Measurements from ENCODE around the gene RAPH1.

RAPH1 gene

DNA sequence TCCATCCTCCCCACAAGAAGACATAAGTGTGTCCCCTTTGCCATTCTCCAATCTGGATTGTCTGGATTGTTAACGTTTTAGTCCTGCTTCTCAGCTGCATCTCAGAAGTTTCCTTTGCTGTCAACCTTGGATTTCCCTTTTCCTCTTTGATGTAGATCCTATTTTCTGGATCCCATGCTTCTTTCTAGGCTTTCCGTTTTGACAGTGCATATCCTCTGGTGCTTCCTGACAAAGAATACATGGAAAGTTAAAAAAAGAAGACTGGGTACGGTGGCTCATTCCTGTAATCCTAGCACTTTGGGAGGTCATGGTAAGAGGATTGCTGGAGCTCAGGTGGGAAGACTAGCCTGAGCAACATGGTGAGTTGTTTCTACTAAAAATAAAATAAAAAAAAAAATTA, 180.1 kb downstream of the RAPH1 start:
- Histone ChIP-seq H3K4me1 (ENCODE audit: control insufficient read depth, insufficient read depth, low read length, poor library complexity, severe bottlenecking) (no peaks in the 10 kb centered on the region), H3K36me3 (ENCODE audit: control insufficient read depth, insufficient read depth, low read length) (no peaks in the 10 kb centered on the region), H3K27ac (ENCODE audit: insufficient read depth, low read length, poor library complexity, severe bottlenecking) (no peak overlapping the region), H3K9me3 (ENCODE audit: control insufficient read depth, low read length) (no peaks in the 10 kb centered on the region), H3K27me3 (replicated peaks; ENCODE audit: control insufficient read depth, insufficient read depth, low read length, poor library complexity, severe bottlenecking) (no peaks in the 10 kb centered on the region), H3K4me3 (ENCODE audit: insufficient read depth, low read depth, low read length, poor library complexity, severe bottlenecking) (no peak overlapping the region)
- DNase-seq = no peak

DNA sequence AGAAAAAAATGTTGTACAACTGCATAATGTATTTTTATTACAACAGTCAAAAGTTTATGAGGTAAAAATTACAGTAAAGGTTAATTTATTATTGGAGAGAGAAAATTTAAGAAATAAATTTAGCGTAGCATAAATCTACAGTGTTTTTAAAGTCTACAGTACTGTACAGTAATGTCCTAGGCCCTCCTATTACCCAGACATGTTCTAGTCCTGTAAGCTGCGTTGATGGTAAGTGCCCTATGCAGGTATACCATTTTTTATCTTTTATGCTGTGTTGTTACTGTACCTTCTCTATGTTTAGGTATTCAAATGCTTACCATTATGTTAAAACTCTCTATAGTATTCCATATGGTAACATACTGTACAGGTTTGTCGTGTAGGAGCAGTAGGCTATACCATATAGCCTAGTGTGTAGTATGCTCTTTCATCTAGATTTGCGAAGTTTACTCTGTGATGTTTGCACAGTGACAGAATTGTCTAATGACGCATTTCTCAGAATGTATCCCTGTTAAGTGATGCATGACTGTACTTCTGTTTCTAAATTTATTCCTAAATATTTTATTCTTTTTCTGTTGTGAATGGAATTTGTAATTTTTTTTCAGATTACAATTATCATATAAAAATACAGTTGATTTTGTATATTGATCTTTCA, 182.4 kb downstream of the RAPH1 start:
- H3K4me1 ChIP-seq (ENCODE audit: control insufficient read depth, insufficient read depth, low read length, poor library complexity, severe bottlenecking) = no peaks in the 10 kb centered on the region
- no peak overlapping the region for H3K4me3 ChIP-seq (ENCODE audit: insufficient read depth, low read depth, low read length, poor library complexity, severe bottlenecking)

DNA sequence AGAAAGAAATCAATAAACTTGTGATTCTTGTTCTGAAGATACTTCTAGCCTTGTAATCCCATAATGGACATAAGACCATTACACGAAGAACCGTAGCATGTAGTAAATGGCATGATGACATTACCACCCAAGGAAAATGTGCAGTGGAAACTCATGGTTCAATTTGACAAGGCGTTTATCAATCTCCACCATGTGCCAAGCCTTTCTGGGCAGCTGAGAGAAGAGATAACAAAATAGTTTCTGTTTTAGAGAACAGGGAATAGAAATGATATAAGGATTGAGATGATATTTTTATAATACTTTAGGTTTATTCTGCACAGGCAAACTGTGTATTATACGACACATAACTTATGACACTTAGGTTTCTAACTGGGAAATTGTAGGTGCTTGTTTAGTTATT, 187.7 kb downstream of the RAPH1 start:
- Histone ChIP-seq H3K4me1 (ENCODE audit: control insufficient read depth, insufficient read depth, low read length, poor library complexity, severe bottlenecking) (no peaks in the 10 kb centered on the region), H3K27me3 (replicated peaks; ENCODE audit: control insufficient read depth, insufficient read depth, low read length, poor library complexity, severe bottlenecking) (no peaks in the 10 kb centered on the region), H3K36me3 (ENCODE audit: control insufficient read depth, insufficient read depth, low read length) (no peaks in the 10 kb centered on the region), H3K27ac (ENCODE audit: insufficient read depth, low read length, poor library complexity, severe bottlenecking) (no peak overlapping the region), H3K4me3 (ENCODE audit: insufficient read depth, low read depth, low read length, poor library complexity, severe bottlenecking) (no peak overlapping the region), H3K9me3 (ENCODE audit: control insufficient read depth, low read length) (no peaks in the 10 kb centered on the region)
- DNase-seq = no peak

More for the DNA sequence above, 182.4 kb downstream of the RAPH1 start:
- H3K27me3 ChIP-seq (replicated peaks; ENCODE audit: control insufficient read depth, insufficient read depth, low read length, poor library complexity, severe bottlenecking) = no peaks in the 10 kb centered on the region
- no peak overlapping the region for H3K27ac ChIP-seq (ENCODE audit: insufficient read depth, low read length, poor library complexity, severe bottlenecking)
- H3K9me3 ChIP-seq (ENCODE audit: control insufficient read depth, low read length) = no peaks in the 10 kb centered on the region
- H3K36me3 ChIP-seq (ENCODE audit: control insufficient read depth, insufficient read depth, low read length) = no peaks in the 10 kb centered on the region
- DNase-seq = no peak

DNA sequence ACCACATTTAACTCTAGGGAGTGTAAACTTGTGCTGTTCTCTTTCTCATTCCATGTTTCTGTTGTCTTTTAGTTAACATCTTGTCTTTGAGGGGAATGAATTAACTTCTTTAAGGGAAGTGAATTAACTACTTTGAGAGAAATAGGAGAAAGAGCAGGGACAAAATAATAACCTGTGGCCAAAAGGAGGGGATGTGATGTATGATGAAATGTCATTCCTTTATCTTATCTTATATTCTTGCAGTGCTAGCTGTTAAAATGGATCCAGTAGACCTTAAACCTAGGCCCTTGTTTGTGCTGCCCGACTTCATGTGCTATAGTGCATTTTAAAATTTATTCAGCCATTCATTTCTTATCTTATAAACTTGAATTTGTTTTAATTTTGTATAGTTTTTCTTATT, 188.5 kb downstream of the RAPH1 start:
- Histone ChIP-seq H3K27ac (ENCODE audit: insufficient read depth, low read length, poor library complexity, severe bottlenecking) (no peak overlapping the region), H3K4me1 (ENCODE audit: control insufficient read depth, insufficient read depth, low read length, poor library complexity, severe bottlenecking) (no peaks in the 10 kb centered on the region)

DNA sequence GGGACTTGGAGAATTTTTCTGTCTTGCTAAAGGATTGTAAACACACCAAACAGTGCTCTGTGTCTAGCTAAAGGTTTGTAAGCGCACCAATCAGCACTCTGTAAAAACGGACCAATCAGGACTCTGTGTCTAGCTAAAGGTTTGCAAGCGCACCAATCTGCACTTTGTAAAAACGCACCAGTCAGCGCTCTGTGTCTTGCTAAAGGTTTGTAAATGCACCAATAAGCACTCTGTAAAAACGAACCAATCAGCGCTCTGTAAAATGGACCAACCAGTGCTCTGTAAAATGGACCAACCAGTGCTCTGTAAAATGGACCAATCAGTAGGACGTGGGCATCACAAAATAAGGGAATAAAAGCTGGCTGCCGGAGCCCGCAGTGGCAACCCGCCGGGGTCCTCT, 190.4 kb downstream of the RAPH1 start:
- Histone ChIP-seq H3K36me3 (ENCODE audit: control insufficient read depth, insufficient read depth, low read length) (no peaks in the 10 kb centered on the region), H3K27ac (ENCODE audit: insufficient read depth, low read length, poor library complexity, severe bottlenecking) (no peak overlapping the region), H3K9me3 (ENCODE audit: control insufficient read depth, low read length) (no peaks in the 10 kb centered on the region), H3K4me3 (ENCODE audit: insufficient read depth, low read depth, low read length, poor library complexity, severe bottlenecking) (no peak overlapping the region), H3K27me3 (replicated peaks; ENCODE audit: control insufficient read depth, insufficient read depth, low read length, poor library complexity, severe bottlenecking) (no peaks in the 10 kb centered on the region), H3K4me1 (ENCODE audit: control insufficient read depth, insufficient read depth, low read length, poor library complexity, severe bottlenecking) (no peaks in the 10 kb centered on the region)
- DNase-seq = no peak

More for the DNA sequence above, 188.5 kb downstream of the RAPH1 start:
- no peaks in the 10 kb centered on the region for H3K36me3 ChIP-seq (ENCODE audit: control insufficient read depth, insufficient read depth, low read length)
- no peaks in the 10 kb centered on the region for H3K9me3 ChIP-seq (ENCODE audit: control insufficient read depth, low read length)
- no peak overlapping the region for H3K4me3 ChIP-seq (ENCODE audit: insufficient read depth, low read depth, low read length, poor library complexity, severe bottlenecking)
- DNase-seq = no peak
- H3K27me3 ChIP-seq (replicated peaks; ENCODE audit: control insufficient read depth, insufficient read depth, low read length, poor library complexity, severe bottlenecking) = no peaks in the 10 kb centered on the region
